DND-41 (cell line): ENCODE results near the gene TMBIM6.

Experiments used
- ATAC-seq: fragments of 200-7000 bp; cut with Tn5 transposase; 3 replicates; pipeline ENCODE4 v1.9.1; 2021; ENCODE audit warnings: low read depth; ENCODE audit not compliant: insufficient read depth
- DNase-seq: peaks from one replicate; pipeline ENCODE4 v3.0.0-alpha.2; 2020
- H2AFZ ChIP-seq: 2 replicates; pipeline ENCODE4 v1.6.0; 2012; ENCODE audit warnings: low read depth, low read length
- H3K27ac ChIP-seq: 2 replicates; pipeline ENCODE4 v1.5.1; 2012; ENCODE audit warnings: low read length, inconsistent platforms
- H3K27me3 ChIP-seq: fragments of 200-600 bp; sonication (generic); 2 replicates; pipeline ENCODE4 v1.6.0; 2012; ENCODE audit warnings: low read length, mild to moderate bottlenecking, inconsistent platforms; ENCODE audit not compliant: insufficient read depth, poor library complexity
- H3K36me3 ChIP-seq: 2 replicates; pipeline ENCODE4 v1.5.1; 2012; ENCODE audit warnings: low read length, inconsistent platforms; ENCODE audit not compliant: insufficient read depth
- H3K4me1 ChIP-seq: 2 replicates; pipeline ENCODE4 v1.5.1; 2012; ENCODE audit warnings: mild to moderate bottlenecking, low read length; ENCODE audit not compliant: insufficient read depth
- H3K4me2 ChIP-seq: 2 replicates; pipeline ENCODE4 v1.6.0; 2012; ENCODE audit warnings: mild to moderate bottlenecking, moderate library complexity, low read length, inconsistent platforms; ENCODE audit not compliant: insufficient read depth
- H3K4me3 ChIP-seq, 2 experiments: fragments of 200-600 bp in 1 of 2; shearing (Covaris generic) in 1 of 2; 2 replicates each; pipeline ENCODE4 v1.5.1; 2012 to 2016; ENCODE audit warnings: inconsistent platforms in 2 of 2, low read length in 2 of 2, mild to moderate bottlenecking in 2 of 2, low read depth in 1 of 2, moderate library complexity in 1 of 2
- H3K79me2 ChIP-seq: 2 replicates; pipeline ENCODE4 v1.6.0; 2012; ENCODE audit warnings: low read length, inconsistent platforms; ENCODE audit not compliant: insufficient read depth
- H3K9ac ChIP-seq: 2 replicates; pipeline ENCODE4 v1.6.0; 2012; ENCODE audit warnings: low read depth, mild to moderate bottlenecking, inconsistent platforms, low read length, moderate library complexity
- H3K9me3 ChIP-seq: 2 replicates; pipeline ENCODE4 v1.5.1; 2012; ENCODE audit warnings: low read length, moderate library complexity, mild to moderate bottlenecking, inconsistent platforms; ENCODE audit not compliant: insufficient read depth, severe bottlenecking
- H4K20me1 ChIP-seq: 2 replicates; pipeline ENCODE4 v1.6.0; 2012; ENCODE audit warnings: low read length; ENCODE audit not compliant: insufficient read depth
- CTCF ChIP-seq: IDR thresholded peaks from 2 replicates; pipeline ENCODE4 v1.5.1; 2012; ENCODE audit warnings: borderline replicate concordance, low read length, moderate library complexity, mild to moderate bottlenecking; ENCODE audit not compliant: poor library complexity, severe bottlenecking; ENCODE audit errors: extremely low read depth
- EZH2 ChIP-seq: IDR thresholded peaks from 3 replicates; pipeline ENCODE4 v1.6.1; 2012; ENCODE audit warnings: borderline replicate concordance, low read depth, mild to moderate bottlenecking, moderate library complexity, low read length, inconsistent platforms; ENCODE audit not compliant: severe bottlenecking

Gene TMBIM6

GRCh38 chr12:49792976-49793580, 51.7 kb downstream of the TMBIM6 start:
- Histone ChIP-seq H3K9ac (no peak overlapping the region), H3K79me2 (no peaks in the 10 kb centered on the region), H3K4me3 (no peak overlapping the region), H2AFZ (no peak overlapping the region), H4K20me1 (0 out of 2 replicates have a peak, but pooled peaks cover 4% of the 10 kb centered on the region), H3K9me3 (no peaks in the 10 kb centered on the region), H3K27ac (no peak overlapping the region), H3K4me1 (no peaks in the 10 kb centered on the region), H3K4me2 (no peak overlapping the region), H3K27me3 (no peaks in the 10 kb centered on the region), H3K36me3 (peaks cover 38% of the 10 kb centered on the region)
- ATAC-seq (no peak), DNase-seq (no peak)
- TF ChIP-seq EZH2 (no peak), CTCF (no peak)

DNA sequence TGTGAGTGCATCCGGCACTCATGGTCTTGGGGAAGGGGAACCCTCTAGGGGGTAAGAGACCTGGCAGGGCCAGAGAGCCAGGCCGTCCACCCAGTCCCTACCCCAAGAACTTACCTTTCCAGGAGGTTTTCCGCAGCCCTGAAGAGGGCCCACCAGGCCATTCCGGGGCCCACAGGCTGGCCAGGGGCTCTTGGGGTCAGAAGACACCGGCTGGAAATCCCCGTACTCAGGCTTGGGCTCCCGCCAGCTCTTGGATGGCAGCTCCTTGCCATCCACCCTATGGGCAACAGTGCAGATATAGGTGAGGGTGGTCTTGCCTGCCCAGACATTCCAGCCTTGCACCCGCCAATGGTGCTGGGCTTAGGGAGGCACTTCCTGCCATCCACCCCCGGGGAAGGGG, 52.3 kb downstream of the TMBIM6 start:
- no peak overlapping the region for H3K27ac ChIP-seq
- H3K4me3 ChIP-seq = no peak overlapping the region
- peaks cover 43% of the 10 kb centered on the region for H3K36me3 ChIP-seq
- no peak for ATAC-seq
- H3K9me3 ChIP-seq = no peaks in the 10 kb centered on the region
- no peak overlapping the region for H3K9ac ChIP-seq
- H3K27me3 ChIP-seq = no peaks in the 10 kb centered on the region
- no peak overlapping the region for H3K4me2 ChIP-seq
- no peak for TF ChIP-seq CTCF
- no peak for TF ChIP-seq EZH2
- 0 out of 2 replicates have a peak, but pooled peaks cover 4% of the 10 kb centered on the region for H4K20me1 ChIP-seq
- no peak overlapping the region for H2AFZ ChIP-seq
- H3K79me2 ChIP-seq = no peaks in the 10 kb centered on the region
- no peak for DNase-seq
- H3K4me1 ChIP-seq = no peaks in the 10 kb centered on the region

- Histone ChIP-seq H4K20me1 (0 out of 2 replicates have a peak, but pooled peaks cover 4% of the 10 kb centered on the region), H2AFZ (no peak overlapping the region), H3K4me1 (no peaks in the 10 kb centered on the region), H3K9ac (no peak overlapping the region), H3K9me3 (no peaks in the 10 kb centered on the region), H3K27me3 (no peaks in the 10 kb centered on the region), H3K36me3 (peaks cover 45% of the 10 kb centered on the region), H3K4me2 (no peak overlapping the region), H3K79me2 (no peaks in the 10 kb centered on the region), H3K27ac (no peak overlapping the region), H3K4me3 (no peak overlapping the region)
- TF ChIP-seq EZH2 (no peak), CTCF (no peak)
- DNase-seq = no peak
- ATAC-seq = no peak
Observed at GRCh38 chr12:49794021-49794420, 52.7 kb downstream of the TMBIM6 start.
